Measurements from ENCODE around the gene GBA2.

GBA2 gene

DNA sequence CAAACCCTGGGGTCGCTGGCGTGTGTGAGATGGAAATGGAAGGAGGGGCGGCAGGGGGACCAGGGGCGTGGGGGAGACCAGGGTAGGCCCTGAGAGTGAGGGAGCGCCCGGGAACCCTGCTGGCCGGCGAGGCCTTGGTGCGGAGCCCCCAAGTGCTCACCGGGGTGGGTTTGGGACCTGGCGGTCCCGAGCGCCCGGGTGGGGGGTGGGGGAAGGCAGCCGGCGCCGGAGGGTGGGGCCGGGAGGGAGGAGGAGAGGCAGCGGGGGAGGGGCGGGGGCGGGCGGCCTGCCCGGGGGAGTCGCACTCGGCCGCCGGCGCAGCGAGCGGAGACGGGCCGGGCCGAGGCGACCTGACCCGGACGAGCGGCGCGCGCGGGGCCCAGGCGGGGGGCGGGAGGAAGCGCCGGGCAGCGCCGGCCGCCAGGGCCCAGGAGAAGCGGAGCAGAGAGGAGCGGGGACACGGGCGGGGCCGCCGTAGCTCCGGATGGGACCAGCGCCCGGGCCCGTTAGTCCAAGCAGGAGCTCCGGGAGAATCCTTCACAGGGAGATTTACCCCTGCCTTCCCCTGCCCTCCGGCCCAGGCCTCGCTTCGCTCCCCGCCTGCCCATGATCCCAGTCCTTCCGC lies 42.4 kb upstream of the GBA2 start, which contains the start of gene NPR2:
NPR2 (plus strand) TSS at position 295 of the 625 bp plus-strand sequence. CDS start 818 bp downstream, outside the sequence.
- H3K4me3 ChIP-seq (ENCODE audit: low read depth, low read length), result no peak within 1 kb of the TSS
- no peak for DNase-seq (ENCODE audit: low read depth)
- TF ChIP-seq, protein P1, sequence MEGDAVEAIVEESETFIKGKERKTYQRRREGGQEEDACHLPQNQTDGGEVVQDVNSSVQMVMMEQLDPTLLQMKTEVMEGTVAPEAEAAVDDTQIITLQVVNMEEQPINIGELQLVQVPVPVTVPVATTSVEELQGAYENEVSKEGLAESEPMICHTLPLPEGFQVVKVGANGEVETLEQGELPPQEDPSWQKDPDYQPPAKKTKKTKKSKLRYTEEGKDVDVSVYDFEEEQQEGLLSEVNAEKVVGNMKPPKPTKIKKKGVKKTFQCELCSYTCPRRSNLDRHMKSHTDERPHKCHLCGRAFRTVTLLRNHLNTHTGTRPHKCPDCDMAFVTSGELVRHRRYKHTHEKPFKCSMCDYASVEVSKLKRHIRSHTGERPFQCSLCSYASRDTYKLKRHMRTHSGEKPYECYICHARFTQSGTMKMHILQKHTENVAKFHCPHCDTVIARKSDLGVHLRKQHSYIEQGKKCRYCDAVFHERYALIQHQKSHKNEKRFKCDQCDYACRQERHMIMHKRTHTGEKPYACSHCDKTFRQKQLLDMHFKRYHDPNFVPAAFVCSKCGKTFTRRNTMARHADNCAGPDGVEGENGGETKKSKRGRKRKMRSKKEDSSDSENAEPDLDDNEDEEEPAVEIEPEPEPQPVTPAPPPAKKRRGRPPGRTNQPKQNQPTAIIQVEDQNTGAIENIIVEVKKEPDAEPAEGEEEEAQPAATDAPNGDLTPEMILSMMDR (IDR thresholded peaks at IDR 0.05; ENCODE audit: control insufficient read depth, extremely low read depth, insufficient read depth), result no peak

DNA sequence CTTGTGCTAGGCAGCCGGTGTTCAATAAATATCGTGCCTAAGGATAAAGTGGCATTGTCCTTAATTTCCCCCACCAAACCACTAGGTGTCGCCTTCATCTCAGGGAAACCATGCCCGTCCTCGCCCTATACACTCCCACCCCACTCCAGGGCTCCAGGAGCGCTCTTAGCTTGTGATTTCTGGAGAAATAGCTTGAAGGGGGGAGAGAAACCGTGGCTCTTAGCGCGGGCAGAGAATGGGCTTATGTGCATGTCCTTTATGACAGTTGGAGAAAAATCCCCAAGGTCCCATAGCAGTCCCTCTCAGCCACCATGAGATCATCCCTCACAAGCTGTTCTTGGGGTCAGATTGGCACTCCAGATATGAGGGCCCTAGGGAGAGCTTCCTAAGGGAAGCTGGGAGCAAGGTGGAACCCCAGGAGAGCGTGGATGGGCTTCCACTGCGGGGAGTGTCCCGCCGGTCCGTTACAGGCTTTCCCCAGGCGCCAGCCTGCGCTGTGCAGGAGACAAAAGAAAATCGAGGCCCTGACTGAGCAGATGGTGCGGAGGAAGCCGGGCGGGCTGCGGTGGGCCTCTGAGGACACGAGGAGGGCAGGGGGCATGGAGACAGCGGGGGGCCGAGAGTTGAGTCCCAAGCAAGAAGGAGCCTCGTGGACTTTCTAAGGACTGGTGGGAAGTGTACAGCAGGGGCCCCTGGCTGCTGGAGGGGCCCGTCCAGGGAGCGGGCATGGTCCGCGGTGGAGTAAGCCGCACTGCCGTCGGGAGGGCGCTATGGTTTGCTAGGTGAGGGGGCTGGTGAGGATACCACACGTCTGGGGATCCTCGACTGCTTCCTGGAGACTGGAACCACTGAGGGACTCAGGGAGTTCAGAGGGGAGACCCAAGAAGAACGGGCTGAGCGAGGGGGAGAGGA lies 41.6 kb upstream of the GBA2 start:
- TF ChIP-seq, protein P1 (IDR thresholded peaks at IDR 0.05; ENCODE audit: control insufficient read depth, extremely low read depth, insufficient read depth), result peak; percentile 97
- H3K4me3 ChIP-seq (ENCODE audit: low read depth, low read length), result no peak overlapping the region
- no peak for DNase-seq (ENCODE audit: low read depth)

DNA sequence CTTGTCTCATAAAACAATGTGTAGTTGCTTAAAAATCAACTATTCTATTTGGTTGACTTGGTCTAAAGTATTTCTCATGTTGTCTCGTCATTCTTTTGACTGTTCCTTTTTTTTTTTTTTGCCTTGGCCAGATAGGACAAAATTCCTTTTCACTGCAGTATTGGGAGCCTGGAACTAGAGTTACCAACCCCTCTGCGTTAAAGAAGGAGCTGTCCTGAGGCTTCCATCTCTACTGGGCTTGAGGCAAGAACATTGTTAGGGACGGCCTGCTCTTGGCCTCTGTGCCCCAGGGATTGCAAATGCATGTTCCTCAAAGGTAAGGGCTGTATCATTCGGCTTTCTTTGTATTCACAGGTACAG lies 41.0 kb upstream of the GBA2 start:
- TF ChIP-seq, protein P1 (IDR thresholded peaks at IDR 0.05; ENCODE audit: control insufficient read depth, extremely low read depth, insufficient read depth), result no peak
- no peak overlapping the region for H3K4me3 ChIP-seq (ENCODE audit: low read depth, low read length)
- no peak for DNase-seq (ENCODE audit: low read depth)

DNA sequence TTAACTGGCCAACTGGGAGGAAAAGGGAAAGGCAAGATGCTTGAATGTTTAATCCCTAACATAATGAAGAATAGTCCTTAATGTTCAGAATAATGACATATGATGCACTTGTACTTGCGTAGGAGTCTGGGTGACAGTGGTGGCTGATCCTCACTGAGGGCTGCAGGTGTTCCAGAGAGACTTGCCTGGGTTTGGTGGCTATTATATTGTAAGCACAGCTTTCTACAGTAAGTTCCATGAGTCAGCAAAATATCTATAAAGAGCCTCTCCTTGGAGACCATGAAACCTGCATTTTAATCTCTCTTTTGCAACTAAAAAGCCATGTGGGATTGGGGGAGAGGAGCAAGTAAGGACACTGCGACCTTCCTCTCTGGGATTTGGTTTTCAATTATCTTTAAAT lies 40.5 kb upstream of the GBA2 start:
- TF ChIP-seq, protein P1 (IDR thresholded peaks at IDR 0.05; ENCODE audit: control insufficient read depth, extremely low read depth, insufficient read depth), result no peak
- no peak overlapping the region for H3K4me3 ChIP-seq (ENCODE audit: low read depth, low read length)
- no peak for DNase-seq (ENCODE audit: low read depth)

DNA sequence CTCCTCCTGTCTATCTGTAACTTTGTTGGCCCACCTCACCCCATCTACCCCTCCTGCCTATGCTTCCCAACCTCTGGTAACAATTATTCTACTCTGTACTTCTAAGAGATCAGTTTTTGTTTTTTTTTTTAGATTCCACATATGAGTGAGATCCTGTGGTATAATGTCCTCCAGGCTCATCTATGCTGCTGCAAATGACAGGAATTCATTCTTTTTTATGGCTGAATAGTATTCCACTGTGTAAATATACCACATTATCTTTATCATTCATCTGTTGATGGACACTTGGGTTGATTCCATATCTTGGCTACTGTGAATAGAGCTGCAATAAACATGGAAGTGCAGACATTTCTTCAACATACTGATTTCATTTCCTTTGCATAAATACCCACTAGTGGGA lies 34.4 kb upstream of the GBA2 start:
- TF ChIP-seq, protein P1 (IDR thresholded peaks at IDR 0.05; ENCODE audit: control insufficient read depth, extremely low read depth, insufficient read depth), result no peak
- no peak overlapping the region for H3K4me3 ChIP-seq (ENCODE audit: low read depth, low read length)
- DNase-seq (ENCODE audit: low read depth), result no peak

DNA sequence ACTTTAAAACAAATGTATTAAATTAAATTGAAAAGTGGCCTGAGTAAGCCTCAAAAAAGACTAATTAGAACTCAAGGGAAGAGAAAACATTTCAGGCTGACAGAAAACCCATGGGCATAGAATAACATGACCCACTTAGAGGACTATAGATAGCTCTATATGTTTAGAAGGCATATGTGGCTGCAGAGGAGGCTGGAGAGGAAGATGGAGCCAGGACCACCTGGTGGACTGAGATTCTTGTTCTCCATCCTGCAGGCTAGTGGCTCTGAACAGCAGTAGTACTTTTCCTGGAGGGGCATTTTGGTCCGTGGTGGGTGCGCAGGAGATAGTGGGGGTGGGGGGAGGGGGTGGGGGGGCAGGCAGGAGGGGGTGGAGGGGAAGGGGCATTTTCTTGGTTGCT lies 32.0 kb upstream of the GBA2 start:
- no peak for DNase-seq (ENCODE audit: low read depth)
- TF ChIP-seq, protein P1 (IDR thresholded peaks at IDR 0.05; ENCODE audit: control insufficient read depth, extremely low read depth, insufficient read depth), result no peak
- no peak overlapping the region for H3K4me3 ChIP-seq (ENCODE audit: low read depth, low read length)

Data from LNCaP clone FGC (cell line).